Left renal pelvis (tissue), 4 donors: ENCODE measurements around the gene CATSPERZ. TPM values are rescaled to one million over a fixed set of nuclear protein-coding genes. Genes with fewer than 3 reads are reported as not detected.

ENCODE experiments used
- DNase-seq, 4 donors: peaks; one replicate each; pipeline ENCODE4 v3.0.0-alpha.2; 2013; ENCODE audit warnings: low read depth in 4 of 4, low spot score in 3 of 4
- polyA plus RNA-seq, 4 donors: library from polyadenylated mRNA; unstranded; fragments of 120-200 nt; gene quantifications; one replicate each; pipeline ENCODE4 v1.2.1, GENCODE V29; 2013; ENCODE audit not compliant: insufficient read length in 4 of 4

CATSPERZ gene
- polyA plus RNA-seq, 4 donors: 0.79 TPM; not detected in 3

- no peak for DNase-seq
Observed at GRCh38 chr11:64352995-64353714, 53.0 kb downstream of the CATSPERZ start.

GRCh38 chr11:64353715-64354506, 53.8 kb downstream of the CATSPERZ start:
- no peak for DNase-seq

Other genes starting within 250 kb of the CATSPERZ start
- gene MACROD1, start 134.2 kb upstream of the CATSPERZ start, polyA plus RNA-seq: 10 to 100 TPM; 14.9 to 17.8 (median 15.3) TPM
- gene STIP1, start 114.2 kb upstream of the CATSPERZ start, polyA plus RNA-seq: 100 to 1,000 TPM; 125 to 232 (median 205) TPM
- gene FERMT3, start 93.6 kb upstream of the CATSPERZ start, polyA plus RNA-seq: 1 to 10 TPM; 3.4 to 7.2 (median 5.6) TPM
- gene TRPT1, start 74.2 kb upstream of the CATSPERZ start, polyA plus RNA-seq: 10 to 100 TPM; 25.7 to 56.1 (median 40.1) TPM
- 10 to 100 TPM; 13.2 to 32.7 (median 19.1) TPM for gene NUDT22, start 74.1 kb upstream of the CATSPERZ start, polyA plus RNA-seq
- 10 to 100 TPM; 44.9 to 85.8 (median 59.1) TPM for gene DNAJC4, start 69.8 kb upstream of the CATSPERZ start, polyA plus RNA-seq
- 100 to 1,000 TPM in 2 of 4 donors, 10 to 100 TPM in 2; 82.6 to 115 (median 99.9) TPM for gene VEGFB, start 65.8 kb upstream of the CATSPERZ start, polyA plus RNA-seq
- gene FKBP2, start 59.3 kb upstream of the CATSPERZ start, polyA plus RNA-seq: 10 to 100 TPM; 61.0 to 99.2 (median 86.6) TPM
- 10 to 100 TPM; 54.4 to 90.9 (median 69.8) TPM for gene PPP1R14B, start 53.4 kb upstream of the CATSPERZ start, polyA plus RNA-seq
- gene PLCB3, start 48.8 kb upstream of the CATSPERZ start, polyA plus RNA-seq: 10 to 100 TPM; 12.4 to 17.1 (median 13.7) TPM
- gene BAD, start 15.7 kb upstream of the CATSPERZ start, polyA plus RNA-seq: 10 to 100 TPM; 42.1 to 69.9 (median 48.3) TPM
- gene GPR137, start 14.5 kb upstream of the CATSPERZ start, polyA plus RNA-seq: 10 to 100 TPM; 27.4 to 48.6 (median 30.6) TPM
- gene KCNK4, start 9.1 kb upstream of the CATSPERZ start, polyA plus RNA-seq: under 1 TPM in 1 of 4 donors, not detected in 3; 0.16 TPM
- gene ESRRA, start 5.2 kb downstream of the CATSPERZ start, polyA plus RNA-seq: 10 to 100 TPM in 3 of 4 donors, 1 to 10 TPM in 1; 7.4 to 31.0 (median 17.2) TPM
- 100 to 1,000 TPM; 208 to 244 (median 221) TPM for gene TRMT112, start 17.2 kb downstream of the CATSPERZ start, polyA plus RNA-seq
- 100 to 1,000 TPM; 156 to 230 (median 184) TPM for gene PRDX5, start 17.8 kb downstream of the CATSPERZ start, polyA plus RNA-seq
- gene CCDC88B, start 39.8 kb downstream of the CATSPERZ start, polyA plus RNA-seq: 1 to 10 TPM; 2.7 to 5.2 (median 3.6) TPM
- gene RPS6KA4, start 58.8 kb downstream of the CATSPERZ start, polyA plus RNA-seq: 10 to 100 TPM in 3 of 4 donors, 1 to 10 TPM in 1; 9.4 to 16.3 (median 13.5) TPM